GM18861 (cell line): ENCODE results near the gene ARG2.

Experiments used
- ATAC-seq: cut with Tn5 transposase; IDR thresholded peaks from one replicate; pipeline ENCODE4 v1.9.1; 2021; ENCODE audit not compliant: unreplicated experiment

The ARG2 gene

DNA sequence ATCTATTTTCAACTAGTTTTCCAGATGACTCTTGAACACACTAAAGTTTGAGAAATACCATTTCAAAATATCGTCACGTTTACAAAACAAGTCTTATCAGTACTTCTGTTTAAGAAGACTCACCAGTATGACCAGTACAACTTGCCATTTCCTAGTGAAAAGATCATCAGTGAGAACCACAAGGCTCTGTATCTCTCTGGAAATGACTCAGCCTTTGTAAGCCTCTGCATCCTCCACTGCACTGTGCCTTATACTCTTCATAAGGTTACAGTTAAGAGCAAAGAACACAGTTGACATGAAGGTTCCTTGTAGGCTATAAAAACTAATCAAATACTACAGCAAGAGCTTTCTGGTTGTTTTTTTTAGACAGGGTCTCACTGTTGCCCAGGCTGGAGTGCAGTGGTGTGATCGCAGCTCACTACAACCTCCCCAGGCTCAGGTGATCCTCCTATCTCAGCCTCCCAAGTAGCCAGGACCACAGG lies 60.4 kb downstream of the ARG2 start:
- ATAC-seq, result peak; percentile 91

DNA sequence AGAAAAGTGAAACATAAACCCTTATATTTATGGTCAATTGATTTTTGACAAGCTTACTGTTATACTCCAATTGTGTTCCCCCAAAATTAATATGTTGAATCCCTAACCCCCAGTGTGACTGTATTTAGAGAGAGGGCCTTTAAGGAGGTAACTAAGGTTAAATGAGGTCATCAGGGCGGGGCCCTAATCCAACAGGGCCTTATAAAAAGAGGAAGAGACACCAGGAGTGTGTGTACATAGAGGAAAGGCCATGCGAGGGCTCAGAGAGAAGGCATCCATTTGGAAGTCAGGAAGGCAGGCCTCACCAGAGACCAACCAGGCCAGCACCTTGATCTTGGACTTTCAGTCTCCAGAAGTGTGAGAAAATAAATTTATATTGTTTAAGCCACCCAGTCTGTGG lies 61.2 kb downstream of the ARG2 start:
- ATAC-seq, result no peak

DNA sequence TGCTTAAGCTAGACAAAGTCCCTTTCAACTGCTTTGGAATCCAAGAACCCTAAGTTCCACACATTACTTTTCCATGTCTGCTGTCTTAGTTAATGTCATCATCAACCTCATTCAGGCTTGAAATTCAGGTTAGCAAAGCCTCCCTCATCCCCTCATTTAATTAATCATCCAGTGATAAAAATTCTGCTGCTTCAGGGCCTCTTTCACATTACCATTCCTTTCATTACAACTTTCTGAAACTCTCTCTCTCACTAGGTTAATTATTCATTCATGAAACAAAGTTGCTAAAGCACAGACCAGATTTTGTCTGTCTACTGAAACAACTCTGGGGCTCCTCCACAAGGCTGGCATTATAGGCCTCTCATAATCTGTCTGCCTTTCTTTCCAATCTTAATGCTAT lies 64.1 kb downstream of the ARG2 start:
- no peak for ATAC-seq

DNA sequence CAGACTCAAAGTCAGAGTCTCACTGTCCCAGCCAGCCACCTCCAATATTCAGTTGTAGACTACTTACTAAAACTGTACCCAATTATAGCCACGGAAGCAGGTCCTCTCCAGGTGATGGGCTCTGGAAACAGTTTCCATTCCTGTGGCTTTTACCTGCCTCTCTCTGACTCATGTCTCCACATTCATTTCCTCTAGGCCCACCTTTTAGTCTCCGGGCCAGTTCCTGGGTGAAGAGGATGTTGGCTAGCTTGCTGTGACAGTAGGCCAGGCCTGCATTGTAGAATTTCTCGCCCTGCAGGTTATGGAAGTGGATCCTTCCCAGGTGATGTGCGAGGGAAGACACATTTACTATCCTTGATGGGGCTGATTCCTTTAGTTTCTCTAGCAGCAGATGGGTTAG lies 70.3 kb downstream of the ARG2 start:
- ATAC-seq, result no peak

DNA sequence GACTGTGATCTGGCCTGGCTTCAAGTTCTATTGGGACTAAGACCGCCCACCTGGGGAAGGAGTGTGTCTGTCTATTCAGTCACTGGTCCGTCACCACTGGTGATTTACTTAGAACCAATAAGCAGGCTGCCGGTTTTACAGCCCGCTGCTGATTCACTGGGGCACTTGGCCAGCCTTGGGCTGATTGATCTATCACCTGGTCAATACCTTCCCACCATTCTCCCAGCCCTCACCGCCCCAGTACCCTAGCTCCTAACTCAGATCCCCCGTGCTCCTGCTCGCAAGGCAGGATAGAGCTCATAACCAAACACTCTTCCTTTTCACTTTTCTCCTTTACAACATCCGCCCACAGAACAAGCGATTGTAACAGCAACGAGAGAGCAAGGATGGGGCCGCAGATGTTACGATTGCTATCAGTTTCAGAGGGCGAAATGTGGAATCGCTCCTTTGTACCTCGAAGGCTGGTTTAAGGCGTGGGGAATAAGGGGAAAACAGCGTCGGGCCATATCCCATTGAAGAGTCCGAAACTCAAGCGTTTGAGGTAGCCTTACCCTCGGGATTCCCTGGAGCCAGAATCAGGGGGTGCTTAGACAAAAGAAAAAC lies 75.2 kb downstream of the ARG2 start:
- peak; percentile 82 for ATAC-seq

DNA sequence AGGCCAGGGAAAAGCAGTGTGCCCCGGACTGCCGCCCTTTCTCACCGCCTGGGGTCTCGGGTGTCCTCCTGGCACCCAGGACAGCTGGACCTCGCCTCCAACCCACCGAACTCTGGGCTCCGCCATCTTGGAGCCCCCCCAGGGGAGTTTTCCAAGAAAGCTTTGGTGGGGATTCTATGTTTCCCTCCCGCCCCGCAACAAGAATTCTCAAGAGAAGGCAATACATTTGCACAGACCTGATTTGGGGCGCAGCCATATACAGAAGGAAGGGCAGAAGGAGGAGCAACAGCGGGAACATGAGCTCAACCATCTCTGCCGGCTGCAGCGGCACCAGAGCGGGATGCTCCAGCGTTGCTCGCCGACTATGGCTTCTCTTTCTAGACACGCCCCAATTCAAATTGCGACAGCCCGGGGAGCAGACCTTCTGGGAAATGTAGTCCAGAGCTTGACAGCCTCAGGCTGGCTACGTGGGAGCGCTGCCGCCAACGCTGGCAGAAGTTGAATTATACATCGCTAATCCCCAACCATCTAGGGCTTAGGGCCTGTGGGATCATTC lies 75.8 kb downstream of the ARG2 start, which contains the start of gene RDH11:
Gene RDH11, minus strand, starts transcription at position 371 of the 556 bp plus-strand sequence. Its CDS starts 61 bp downstream, at position 310.
- ATAC-seq, result peak; percentile 84

DNA sequence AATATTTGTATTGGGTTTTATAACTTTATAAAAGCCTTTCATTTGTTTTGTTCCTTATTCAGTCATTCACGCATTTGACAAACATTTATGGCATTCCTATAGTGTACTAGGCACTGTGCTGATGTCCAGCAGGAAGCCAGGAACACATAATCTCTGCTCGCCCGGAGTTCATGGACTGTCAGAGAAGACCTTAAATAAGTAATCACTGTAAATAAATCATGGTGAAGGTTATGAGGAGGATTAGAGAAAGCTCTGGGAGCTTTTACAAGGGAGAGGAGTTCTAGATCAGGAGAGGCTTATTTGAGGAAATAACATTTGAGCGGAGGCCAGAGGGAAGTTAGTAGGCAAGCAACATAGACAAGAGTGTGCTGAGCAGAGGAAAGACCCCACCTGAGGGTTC lies 77.3 kb downstream of the ARG2 start:
- ATAC-seq, result no peak

DNA sequence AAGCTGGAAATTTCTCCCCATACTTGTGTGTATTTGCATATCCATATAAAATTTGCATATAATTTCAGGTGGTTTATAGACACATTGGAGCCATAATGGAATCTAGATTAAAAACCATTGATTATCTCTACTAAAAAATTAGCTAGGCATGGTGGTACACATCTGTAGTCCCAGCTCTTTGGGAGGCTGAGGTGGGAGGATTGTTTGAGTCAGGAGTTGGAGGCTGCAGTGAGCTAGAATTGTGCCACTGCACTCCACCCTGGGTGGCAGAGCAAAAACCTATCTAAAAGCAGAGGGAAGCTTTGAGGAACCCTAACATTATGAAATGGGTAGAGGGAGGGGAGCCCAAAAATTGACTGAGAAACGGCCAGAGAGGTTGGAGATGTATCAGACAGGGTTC lies 78.5 kb downstream of the ARG2 start:
- no peak for ATAC-seq
